AG09309 (cell line): ENCODE data around the gene TGFA.

Experiments used
- DNase-seq: peaks from one replicate; pipeline ENCODE4 v3.0.0-alpha.2; 2010; ENCODE audit warnings: low read depth
- H3K4me3 ChIP-seq: 2 replicates; pipeline ENCODE4 v1.5.1; 2011; ENCODE audit warnings: mild to moderate bottlenecking, low read depth, low read length, moderate library complexity; ENCODE audit not compliant: control insufficient read depth
- TF ChIP-seq, protein P1 (sequence below): IDR thresholded peaks from 2 replicates; pipeline ENCODE4 v1.5.1; 2011; ENCODE audit warnings: mild to moderate bottlenecking, low read depth, low read length, inconsistent platforms; ENCODE audit not compliant: insufficient read depth, control insufficient read depth; ENCODE audit errors: missing control alignments

The TGFA gene

DNA sequence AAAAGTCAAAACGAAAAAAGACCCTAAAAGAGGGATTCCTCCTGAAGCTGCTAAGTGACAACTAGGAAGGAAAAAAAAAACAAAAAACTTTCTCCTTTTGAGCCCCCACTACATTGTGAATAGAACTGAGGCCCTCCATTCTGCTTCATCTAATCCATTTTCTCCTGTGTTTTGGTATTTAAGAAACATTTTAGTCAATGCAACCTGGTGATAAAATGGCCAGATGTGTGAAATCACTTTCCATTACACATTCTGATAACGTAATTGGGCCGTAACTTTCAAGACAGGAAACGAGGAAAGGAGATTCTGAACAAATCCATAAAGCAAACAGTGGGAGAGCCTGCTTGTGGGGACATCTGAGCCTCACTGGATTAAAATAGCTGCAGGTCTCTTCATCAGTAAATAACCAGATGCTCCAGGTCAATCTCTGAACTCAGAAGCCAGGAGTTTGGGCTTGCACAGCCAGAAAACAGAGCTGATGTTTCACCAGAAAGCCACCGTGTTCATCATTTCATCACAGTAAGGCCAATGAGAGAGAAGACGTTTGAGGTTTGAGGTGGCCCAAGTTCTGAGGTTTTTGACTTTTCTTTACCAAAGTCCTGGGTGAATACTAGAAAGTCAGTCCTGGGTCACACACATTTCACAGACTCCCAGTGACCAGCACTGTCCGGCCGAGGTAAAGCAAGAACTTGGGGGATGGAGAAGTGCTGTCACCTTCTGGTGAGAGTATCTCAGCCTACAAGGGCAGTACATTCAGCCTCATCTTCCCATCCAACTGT, 47.8 kb downstream of the TGFA start:
- TF ChIP-seq, protein P1, sequence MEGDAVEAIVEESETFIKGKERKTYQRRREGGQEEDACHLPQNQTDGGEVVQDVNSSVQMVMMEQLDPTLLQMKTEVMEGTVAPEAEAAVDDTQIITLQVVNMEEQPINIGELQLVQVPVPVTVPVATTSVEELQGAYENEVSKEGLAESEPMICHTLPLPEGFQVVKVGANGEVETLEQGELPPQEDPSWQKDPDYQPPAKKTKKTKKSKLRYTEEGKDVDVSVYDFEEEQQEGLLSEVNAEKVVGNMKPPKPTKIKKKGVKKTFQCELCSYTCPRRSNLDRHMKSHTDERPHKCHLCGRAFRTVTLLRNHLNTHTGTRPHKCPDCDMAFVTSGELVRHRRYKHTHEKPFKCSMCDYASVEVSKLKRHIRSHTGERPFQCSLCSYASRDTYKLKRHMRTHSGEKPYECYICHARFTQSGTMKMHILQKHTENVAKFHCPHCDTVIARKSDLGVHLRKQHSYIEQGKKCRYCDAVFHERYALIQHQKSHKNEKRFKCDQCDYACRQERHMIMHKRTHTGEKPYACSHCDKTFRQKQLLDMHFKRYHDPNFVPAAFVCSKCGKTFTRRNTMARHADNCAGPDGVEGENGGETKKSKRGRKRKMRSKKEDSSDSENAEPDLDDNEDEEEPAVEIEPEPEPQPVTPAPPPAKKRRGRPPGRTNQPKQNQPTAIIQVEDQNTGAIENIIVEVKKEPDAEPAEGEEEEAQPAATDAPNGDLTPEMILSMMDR = no peak
- no peak for DNase-seq
- H3K4me3 ChIP-seq = no peak overlapping the region

DNA sequence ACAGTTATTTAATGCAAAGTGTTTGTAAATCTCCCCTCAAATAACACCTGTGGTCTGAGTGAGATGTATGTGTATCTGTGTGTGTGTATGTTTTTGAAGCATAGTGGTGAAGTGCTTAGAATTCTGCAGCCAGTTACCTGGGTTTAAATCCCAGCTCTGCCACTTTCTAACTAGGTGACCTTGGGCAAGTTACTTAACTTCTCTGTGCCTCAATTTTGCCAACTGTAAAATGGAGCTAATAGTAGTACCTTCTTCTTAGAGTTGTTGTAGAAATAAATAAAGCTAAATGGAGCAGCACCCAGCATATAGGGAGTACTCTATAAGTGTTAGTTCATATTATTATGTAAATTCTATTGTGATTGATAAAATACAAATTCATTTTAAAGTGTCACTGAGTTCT, 48.9 kb downstream of the TGFA start:
- TF ChIP-seq, protein P1 = no peak
- no peak overlapping the region for H3K4me3 ChIP-seq
- DNase-seq = no peak

DNA sequence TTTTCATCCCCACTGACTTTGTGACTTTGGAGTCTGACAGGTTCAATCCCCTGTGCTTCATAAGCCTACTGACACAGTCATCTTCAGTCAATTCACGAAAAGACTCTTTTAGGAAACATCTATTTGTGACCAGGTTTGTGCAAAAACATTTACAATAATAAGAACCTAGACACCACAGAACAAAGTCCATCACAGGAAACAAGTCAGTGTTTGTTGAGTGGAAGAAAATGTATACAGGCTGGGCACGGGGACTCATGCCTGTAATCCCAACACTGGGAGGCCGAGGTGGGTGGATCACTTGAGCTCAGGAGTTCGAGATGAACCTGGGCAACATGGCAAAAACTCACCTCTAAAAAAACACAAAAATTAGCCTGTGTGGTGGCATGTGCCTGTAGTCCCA, 49.7 kb downstream of the TGFA start:
- TF ChIP-seq, protein P1 = no peak
- DNase-seq = no peak

DNA sequence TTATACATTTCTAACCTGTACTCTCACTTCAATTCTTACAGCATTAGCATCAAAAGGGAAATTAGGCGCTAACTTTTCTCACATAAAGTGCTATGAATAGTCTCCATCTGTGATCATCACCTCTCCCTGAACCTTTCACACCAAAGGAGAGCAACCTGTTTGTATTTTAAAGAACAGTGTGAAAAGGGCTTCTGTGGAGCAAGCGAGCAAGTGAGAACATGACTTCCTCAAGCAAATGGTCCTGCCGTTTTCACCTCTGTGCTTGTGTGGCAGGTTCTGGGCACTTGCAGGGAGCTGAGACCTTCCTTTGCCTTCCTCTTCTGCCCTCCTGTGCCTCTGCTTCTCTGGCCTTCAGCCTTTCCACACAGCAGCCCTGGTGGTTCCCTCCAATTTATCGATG, 51.9 kb downstream of the TGFA start:
- no peak for DNase-seq
- TF ChIP-seq, protein P1 = no peak
- H3K4me3 ChIP-seq = no peak overlapping the region

More for the DNA sequence above, 49.7 kb downstream of the TGFA start:
- no peak overlapping the region for H3K4me3 ChIP-seq

DNA sequence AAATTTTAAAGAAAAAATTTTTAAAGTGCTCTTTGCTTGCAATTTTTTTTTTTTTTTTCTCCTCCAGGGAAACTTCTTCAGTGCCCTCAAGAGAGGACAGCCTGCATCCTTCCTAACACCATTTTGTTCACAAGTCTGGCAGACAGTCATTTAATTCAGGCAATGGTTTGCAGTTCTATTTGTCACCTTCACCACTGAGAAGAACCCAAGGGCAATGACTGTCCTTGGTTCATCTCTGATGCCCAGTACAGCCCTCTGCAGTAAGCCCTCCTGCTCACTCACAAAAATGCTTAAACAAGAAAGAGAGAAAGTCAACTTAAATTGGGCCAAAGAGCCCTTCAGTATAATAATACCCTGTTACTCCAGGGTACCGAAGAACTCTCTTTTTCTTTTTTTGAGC, 52.4 kb downstream of the TGFA start:
- TF ChIP-seq, protein P1 = no peak
- no peak overlapping the region for H3K4me3 ChIP-seq
- DNase-seq = no peak

DNA sequence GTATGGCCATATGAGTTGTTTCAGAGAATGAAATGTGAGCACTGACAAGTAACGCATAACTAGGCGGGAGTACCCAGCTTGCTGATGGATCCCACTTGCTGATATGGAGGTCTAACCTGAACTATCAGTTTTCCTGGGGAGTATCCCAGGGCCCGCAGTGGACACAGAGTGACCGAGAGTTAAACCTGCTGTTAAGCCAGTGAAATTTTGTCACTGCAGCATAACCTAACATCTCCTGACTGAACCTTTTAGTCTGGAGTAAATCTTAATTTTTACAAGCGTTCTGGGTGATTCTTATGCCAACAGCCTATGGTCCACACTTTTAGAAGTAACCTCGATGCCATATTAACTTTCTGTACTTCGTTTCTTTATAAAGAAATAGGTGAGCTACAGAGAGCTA, 54.4 kb downstream of the TGFA start:
- TF ChIP-seq, protein P1 = no peak
- H3K4me3 ChIP-seq = no peak overlapping the region
- no peak for DNase-seq
